ENCODE measurements around the gene HINT3.

- TF ChIP-seq POLR2A (IDR thresholded peaks at IDR 0.05), result no peak
- no peak for TF ChIP-seq CTCF (IDR thresholded peaks at IDR 0.05)
Measured at GRCh38 chr6:125913864-125914351, 42.7 kb upstream of the HINT3 start.
